Stimulated activated CD4-positive, alpha-beta T cell treated with anti-CD3 and anti-CD28 coated beads, Interleukin-2, amount 100 ng/mL, for 48 hours (primary cell): ENCODE measurements around the gene KCNH3.
"Not testable (repeated sequence)": the region's sequence is repeated elsewhere in the genome, so short reads cannot be mapped to it uniquely, and the experiment has no call there.

Experiments
- DNase-seq, 2 donors: peaks; one replicate each; pipeline ENCODE4 v3.0.0-alpha.2; 2020

KCNH3 gene

GRCh38 chr12:49588721-49589516 lies 50.1 kb downstream of the KCNH3 start:
- DNase-seq, result no peak

GRCh38 chr12:49598527-49598926 lies 59.7 kb downstream of the KCNH3 start:
- DNase-seq, result no peak

GRCh38 chr12:49599961-49600360 lies 61.1 kb downstream of the KCNH3 start:
- DNase-seq, result no peak

GRCh38 chr12:49603721-49604120 lies 64.9 kb downstream of the KCNH3 start:
- DNase-seq, result no peak

- no peak for DNase-seq
Observed at GRCh38 chr12:49604856-49605255, 66.0 kb downstream of the KCNH3 start.

GRCh38 chr12:49605539-49605938 lies 66.7 kb downstream of the KCNH3 start, which contains the start of gene FAM186B:
FAM186B (minus strand) TSS chr12:49605639; CDS start chr12:49605477, 162 bp downstream.
- DNase-seq, result not testable (repeated sequence)
